ENCODE data around the gene YLPM1.

- TF ChIP-seq FOS (IDR thresholded peaks at IDR 0.05; ENCODE audit: borderline replicate concordance, insufficient read depth, low read length) (no peak), CTCF (IDR thresholded peaks at IDR 0.05; ENCODE audit: extremely low read depth in 1 of 2, insufficient read depth in 1 of 2, low read depth in 1 of 2, low read length in 2 of 2) (no peak), POLR2A (IDR thresholded peaks at IDR 0.05; ENCODE audit: low read depth, low read length) (no peak)
These were observed 58.3 kb downstream of the YLPM1 start for GRCh38 chr14:74821267-74821915.
